Keratinocyte (primary cell): Measurements from ENCODE around the gene OTOG. TPM values are rescaled to one million over a fixed set of nuclear protein-coding genes. Genes with fewer than 3 reads are reported as not detected.

Experiments
- DNase-seq: peaks from one replicate; pipeline ENCODE4 v3.0.0-alpha.2; 2011; ENCODE audit warnings: low read depth, missing footprints, low spot score
- FAIRE-seq: peaks from 2 replicates; lab custom pipeline; 2011; peaks lifted over from hg19 to GRCh38; lab: Jason Lieb, UNC
- H2AFZ ChIP-seq: 2 replicates; pipeline ENCODE4 v1.6.0; 2012; ENCODE audit warnings: low read length, control low read depth, inconsistent platforms; ENCODE audit not compliant: control insufficient read depth
- H3K27ac ChIP-seq: 2 replicates; pipeline ENCODE4 v1.5.1; 2011; ENCODE audit warnings: low read length; ENCODE audit not compliant: control insufficient read depth, insufficient read depth
- H3K27me3 ChIP-seq: 3 replicates; pipeline ENCODE4 v1.6.0; 2011; ENCODE audit warnings: low read length; ENCODE audit not compliant: control insufficient read depth, insufficient read depth; ENCODE audit errors: extremely low read depth
- H3K36me3 ChIP-seq, 2 experiments: 2 replicates in 1 of 2; 3 replicates in 1 of 2; pipeline ENCODE4 v1.5.1; 2011; ENCODE audit warnings: low read length in 2 of 2, mild to moderate bottlenecking in 1 of 2; ENCODE audit not compliant: control insufficient read depth in 2 of 2, insufficient read depth in 2 of 2; ENCODE audit errors: extremely low read depth in 1 of 2
- H3K4me1 ChIP-seq: 3 replicates; pipeline ENCODE4 v1.5.1; 2011; ENCODE audit warnings: low read length; ENCODE audit not compliant: control insufficient read depth, insufficient read depth; ENCODE audit errors: extremely low read depth
- H3K4me2 ChIP-seq: 3 replicates; pipeline ENCODE4 v1.6.0; 2011; ENCODE audit warnings: low read depth, low read length; ENCODE audit not compliant: control insufficient read depth, insufficient read depth; ENCODE audit errors: extremely low read depth
- H3K4me3 ChIP-seq, 3 experiments: fragments of 200-600 bp in 1 of 3; sonication (generic) in 1 of 3; 2 replicates in 2 of 3; 3 replicates in 1 of 3; pipeline ENCODE4 v1.5.1; 2011 to 2016; ENCODE audit warnings: low read length in 3 of 3, mild to moderate bottlenecking in 3 of 3, control low read depth in 2 of 3, inconsistent platforms in 1 of 3, low read depth in 1 of 3, mixed read lengths in 1 of 3, mixed run types in 1 of 3, moderate library complexity in 1 of 3; ENCODE audit not compliant: control insufficient read depth in 2 of 3, insufficient read depth in 2 of 3; ENCODE audit errors: extremely low read depth in 1 of 3
- H3K79me2 ChIP-seq: 2 replicates; pipeline ENCODE4 v1.6.0; 2012; ENCODE audit warnings: low read length; ENCODE audit not compliant: control insufficient read depth, insufficient read depth
- H3K9ac ChIP-seq: 3 replicates; pipeline ENCODE4 v1.6.0; 2011; ENCODE audit warnings: low read length; ENCODE audit not compliant: control insufficient read depth, insufficient read depth; ENCODE audit errors: extremely low read depth
- H3K9me1 ChIP-seq: 3 replicates; pipeline ENCODE4 v1.6.0; 2011; ENCODE audit warnings: low read length; ENCODE audit not compliant: control insufficient read depth, insufficient read depth; ENCODE audit errors: extremely low read depth
- H3K9me3 ChIP-seq: 2 replicates; pipeline ENCODE4 v1.5.1; 2012; ENCODE audit warnings: low read depth, low read length; ENCODE audit not compliant: control insufficient read depth
- H4K20me1 ChIP-seq: 3 replicates; pipeline ENCODE4 v1.6.0; 2011; ENCODE audit warnings: low read length; ENCODE audit not compliant: control insufficient read depth, insufficient read depth; ENCODE audit errors: extremely low read depth
- EZH2 ChIP-seq: IDR thresholded peaks from one replicate; pipeline ENCODE4 v1.6.1; 2012; ENCODE audit warnings: inconsistent platforms, mild to moderate bottlenecking, low read length, moderate library complexity
- dilution Hi-C: fragments of 300-500 bp; cut with MboI; formaldehyde crosslinking; loops from one replicate; pipeline ENCODE4 v1.7.0; 2020; ENCODE audit warnings: low sequenced_read_pairs; ENCODE audit not compliant: extremely low pct_ligation_motif_present
- polyA plus RNA-seq, 5 experiments: library from polyadenylated mRNA; depleted of rRNA in 3 of 5; stranded (reverse) in 3 of 5; stranded (forward) in 1 of 5; unstranded in 1 of 5; fragments of >200 nt; gene quantifications; 1 replicate in 1 of 5; 2 replicates in 3 of 5; 3 replicates in 1 of 5; pipeline versions ENCODE4 v1.2.1 to v1.2.3, GENCODE V29; 2011 to 2012; ENCODE audit warnings: missing spikeins in 2 of 5, low read depth in 1 of 5, low replicate concordance in 1 of 5
- TF ChIP-seq, protein P1 (sequence below), 3 experiments: IDR thresholded peaks in 1 of 3; conservative IDR thresholded peaks in 1 of 3; optimal IDR thresholded peaks in 1 of 3; 2 replicates in 2 of 3; 3 replicates in 1 of 3; pipeline versions ENCODE3 to v1.5.1; 2011; ENCODE audit warnings: low read length in 3 of 3, mild to moderate bottlenecking in 3 of 3, moderate library complexity in 2 of 3, control low read depth in 1 of 3, inconsistent platforms in 1 of 3; ENCODE audit not compliant: insufficient read depth in 2 of 3; ENCODE audit errors: extremely low read depth in 1 of 3

Gene OTOG
- polyA plus RNA-seq, 1 donor (not counting 4 experiments of a cell fraction or from before 2014, with no cell fraction given): not detected

DNA sequence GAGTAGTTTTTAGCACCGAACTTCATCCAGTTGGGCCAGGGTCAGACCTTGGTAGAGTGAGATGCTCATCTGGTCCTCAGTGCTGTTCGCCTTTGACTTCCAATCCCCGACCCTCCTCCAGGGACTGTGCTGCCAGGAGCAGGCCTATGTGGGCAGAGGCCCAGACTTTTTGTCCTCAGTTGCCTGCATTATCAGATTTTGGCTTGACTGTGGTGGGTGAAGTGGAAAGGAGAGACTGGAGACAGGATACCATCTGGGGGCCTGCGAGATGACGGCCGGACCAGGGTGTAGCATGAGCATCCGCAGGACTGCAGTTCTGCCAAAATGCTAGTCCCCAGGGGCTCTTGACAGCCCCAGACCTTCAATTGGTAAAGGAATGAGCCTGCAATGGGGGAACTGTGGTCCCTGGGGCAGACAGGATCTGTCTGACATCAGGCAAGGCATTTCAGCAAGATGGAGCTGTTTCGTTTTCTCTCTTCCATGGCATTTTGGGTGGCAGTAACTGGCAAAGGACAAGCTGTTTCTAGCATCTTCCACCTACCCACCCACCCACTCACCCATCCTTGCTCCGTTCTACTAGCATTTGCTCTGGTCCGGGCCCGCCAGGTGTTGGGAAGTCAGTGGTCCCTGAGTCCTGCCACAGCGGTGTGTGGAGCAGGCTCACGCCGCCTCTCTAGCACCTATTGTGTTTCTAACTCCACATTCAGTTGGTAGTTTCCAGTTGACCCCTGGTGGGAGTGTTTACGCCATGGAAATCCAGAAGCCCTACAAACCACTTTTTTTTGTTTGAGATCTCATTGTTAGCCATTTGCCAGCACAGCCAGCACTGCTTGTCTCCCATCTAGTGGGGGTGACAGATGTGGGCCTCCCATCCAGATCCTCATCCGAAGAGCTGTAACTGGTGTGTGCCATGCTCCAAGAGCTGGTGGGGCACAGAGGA is 53.5 kb downstream of the OTOG start:
- no peaks in the 10 kb centered on the region for H3K79me2 ChIP-seq
- H3K27ac ChIP-seq: no peak overlapping the region
- H3K27me3 ChIP-seq: no peaks in the 10 kb centered on the region
- no peak overlapping the region for H3K9ac ChIP-seq
- H3K36me3 ChIP-seq: no peaks in the 10 kb centered on the region
- dilution Hi-C loops: no loop called here
- no peak overlapping the region for H3K4me2 ChIP-seq
- peaks cover 4% of the 10 kb centered on the region for H4K20me1 ChIP-seq
- no peak overlapping the region for H2AFZ ChIP-seq
- no peaks in the 10 kb centered on the region for H3K4me1 ChIP-seq
- FAIRE-seq (no peak), DNase-seq (no peak)
- no peaks in the 10 kb centered on the region for H3K9me1 ChIP-seq
- no peak overlapping the region for H3K4me3 ChIP-seq
- no peaks in the 10 kb centered on the region for H3K9me3 ChIP-seq
- TF ChIP-seq EZH2: no peak
- TF ChIP-seq, protein P1, sequence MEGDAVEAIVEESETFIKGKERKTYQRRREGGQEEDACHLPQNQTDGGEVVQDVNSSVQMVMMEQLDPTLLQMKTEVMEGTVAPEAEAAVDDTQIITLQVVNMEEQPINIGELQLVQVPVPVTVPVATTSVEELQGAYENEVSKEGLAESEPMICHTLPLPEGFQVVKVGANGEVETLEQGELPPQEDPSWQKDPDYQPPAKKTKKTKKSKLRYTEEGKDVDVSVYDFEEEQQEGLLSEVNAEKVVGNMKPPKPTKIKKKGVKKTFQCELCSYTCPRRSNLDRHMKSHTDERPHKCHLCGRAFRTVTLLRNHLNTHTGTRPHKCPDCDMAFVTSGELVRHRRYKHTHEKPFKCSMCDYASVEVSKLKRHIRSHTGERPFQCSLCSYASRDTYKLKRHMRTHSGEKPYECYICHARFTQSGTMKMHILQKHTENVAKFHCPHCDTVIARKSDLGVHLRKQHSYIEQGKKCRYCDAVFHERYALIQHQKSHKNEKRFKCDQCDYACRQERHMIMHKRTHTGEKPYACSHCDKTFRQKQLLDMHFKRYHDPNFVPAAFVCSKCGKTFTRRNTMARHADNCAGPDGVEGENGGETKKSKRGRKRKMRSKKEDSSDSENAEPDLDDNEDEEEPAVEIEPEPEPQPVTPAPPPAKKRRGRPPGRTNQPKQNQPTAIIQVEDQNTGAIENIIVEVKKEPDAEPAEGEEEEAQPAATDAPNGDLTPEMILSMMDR (optimal IDR thresholded peaks at IDR 0.05 in 1 of 3, IDR thresholded peaks at IDR 0.05 in 1 of 3, conservative IDR thresholded peaks at IDR 0.05 in 1 of 3; ENCODE audit: extremely low read depth in 1 of 3, insufficient read depth in 2 of 3, low read length in 3 of 3): no peak

DNA sequence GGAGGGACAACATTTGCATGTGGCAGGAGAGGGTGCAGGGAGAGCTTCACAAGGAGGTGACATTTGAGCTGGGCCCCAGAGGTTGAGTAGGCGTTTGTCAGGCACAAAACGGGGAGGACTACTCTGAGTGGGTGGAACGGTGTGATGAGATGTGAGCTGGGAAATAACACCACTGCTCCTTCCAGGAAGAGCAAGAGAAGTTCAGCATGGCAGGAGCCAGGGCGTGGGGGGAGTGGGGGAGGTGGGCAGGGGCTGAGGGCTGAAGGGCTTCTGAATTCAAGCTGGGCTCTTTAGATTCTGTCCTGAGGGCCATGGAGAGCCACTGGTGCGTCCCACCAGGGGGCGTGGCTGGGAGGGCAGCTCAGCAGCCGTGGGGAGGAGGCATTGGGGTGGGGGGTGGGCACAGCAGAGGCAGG is 54.2 kb downstream of the OTOG start:
- Histone ChIP-seq H3K27ac (no peak overlapping the region), H3K27me3 (peaks cover 2% of the 10 kb centered on the region), H3K4me3 (no peak overlapping the region), H2AFZ (no peak overlapping the region), H3K9ac (no peak overlapping the region), H3K4me1 (no peaks in the 10 kb centered on the region), H4K20me1 (peaks cover 4% of the 10 kb centered on the region), H3K79me2 (no peaks in the 10 kb centered on the region), H3K4me2 (no peak overlapping the region), H3K9me1 (no peaks in the 10 kb centered on the region), H3K9me3 (no peaks in the 10 kb centered on the region), H3K36me3 (no peaks in the 10 kb centered on the region)
- dilution Hi-C loops: no loop called here
- no peak for FAIRE-seq
- TF ChIP-seq EZH2: no peak
- TF ChIP-seq, protein P1 (optimal IDR thresholded peaks at IDR 0.05 in 1 of 3, IDR thresholded peaks at IDR 0.05 in 1 of 3, conservative IDR thresholded peaks at IDR 0.05 in 1 of 3; ENCODE audit: extremely low read depth in 1 of 3, insufficient read depth in 2 of 3, low read length in 3 of 3): no peak
- no peak for DNase-seq
